NB4 (cell line): ENCODE measurements around the gene PCNX4.
A peak's percentile ranks its signal among the peaks of the same experiment; 100 is the strongest.

Experiments
- DNase-seq: peaks from one replicate; pipeline ENCODE4 v3.0.0; 2010; ENCODE audit warnings: low read depth
- H3K4me3 ChIP-seq: one replicate; pipeline ENCODE4 v1.5.1; 2011; ENCODE audit warnings: mild to moderate bottlenecking, low read depth, low read length, moderate library complexity
- CTCF ChIP-seq: IDR thresholded peaks from one replicate; pipeline ENCODE4 v1.5.1; 2012; ENCODE audit warnings: low read depth, low read length
- MAX ChIP-seq: IDR thresholded peaks from 2 replicates; pipeline ENCODE4 v1.6.1; 2011; ENCODE audit warnings: low read depth, low read length
- MYC ChIP-seq: IDR thresholded peaks from 2 replicates; pipeline ENCODE4 v1.6.1; 2011; ENCODE audit warnings: low read depth, low read length
- POLR2A ChIP-seq: IDR thresholded peaks from 2 replicates; pipeline ENCODE4 v1.6.1; 2011; ENCODE audit warnings: mild to moderate bottlenecking; ENCODE audit not compliant: insufficient read length; ENCODE audit errors: extremely low read depth

PCNX4 gene

GRCh38 chr14:60169722-60170121 lies 78.0 kb downstream of the PCNX4 start:
- H3K4me3 ChIP-seq, result no peak overlapping the region
- DNase-seq, result no peak
- no peak for TF ChIP-seq MYC
- TF ChIP-seq CTCF, result no peak
- TF ChIP-seq MAX, result no peak
- TF ChIP-seq POLR2A, result no peak

- TF ChIP-seq MAX (no peak), POLR2A (no peak), MYC (no peak), CTCF (no peak)
- no peak overlapping the region for H3K4me3 ChIP-seq
- DNase-seq, result no peak
These were observed 79.2 kb downstream of the PCNX4 start for GRCh38 chr14:60170948-60171347.

- no peak for TF ChIP-seq POLR2A
- no peak for TF ChIP-seq CTCF
- no peak for TF ChIP-seq MYC
- TF ChIP-seq MAX, result no peak
- no peak for DNase-seq
- H3K4me3 ChIP-seq, result no peak overlapping the region
These were observed 80.0 kb downstream of the PCNX4 start for GRCh38 chr14:60171690-60172089.

GRCh38 chr14:60174352-60175254 lies 82.9 kb downstream of the PCNX4 start:
- no peak overlapping the region for H3K4me3 ChIP-seq
- TF ChIP-seq CTCF (no peak), MAX (peak; percentile 67), POLR2A (no peak), MYC (peak; percentile 12; the same call in 1 of the 2 replicates)
- peak; percentile 23 for DNase-seq

- no peak for DNase-seq
- TF ChIP-seq MYC (no peak), CTCF (no peak), POLR2A (no peak), MAX (no peak)
- H3K4me3 ChIP-seq, result no peak overlapping the region
These were observed 83.7 kb downstream of the PCNX4 start for GRCh38 chr14:60175255-60175902.
